Vagina (tissue), 2 donors: ENCODE measurements around the gene ZNF268.

Source experiments
- CTCF ChIP-seq, 3 experiments: fragments of 450-650 bp in 2 of 3; fragments of 200-600 bp in 1 of 3; sonication (generic) in 1 of 3; IDR thresholded peaks; one replicate each; pipeline ENCODE4 v1.5.1; 2017 to 2019; ENCODE audit warnings: antibody characterized with exemption in 3 of 3, mild to moderate bottlenecking in 2 of 3, moderate library complexity in 2 of 3
- POLR2A ChIP-seq, 2 donors: fragments of 450-650 bp; IDR thresholded peaks; one replicate each; pipeline ENCODE4 v1.6.1; 2017; ENCODE audit warnings: antibody characterized with exemption in 2 of 2, mild to moderate bottlenecking in 2 of 2, moderate library complexity in 2 of 2

GRCh38 chr12:133227281-133227852, 46.1 kb downstream of the ZNF268 start:
- TF ChIP-seq CTCF (IDR thresholded peaks at IDR 0.05) (no peak), POLR2A (IDR thresholded peaks at IDR 0.05) (no peak)
